SK-N-SH (cell line): ENCODE data around the gene RNF175.

Experiments
- CTCF ChIP-seq: fragments of 200-600 bp; sonication (generic); IDR thresholded peaks from 2 replicates; pipeline ENCODE4 v1.6.1; 2017; ENCODE audit warnings: antibody characterized with exemption, mild to moderate bottlenecking, moderate library complexity
- EP300 ChIP-seq, 2 experiments: IDR thresholded peaks; 2 replicates each; pipeline versions ENCODE4 v1.4.0 to v1.6.1; 2012; ENCODE audit warnings: borderline replicate concordance in 1 of 2, low read depth in 1 of 2, low read length in 1 of 2
- FOSL2 ChIP-seq: IDR thresholded peaks from 2 replicates; pipeline ENCODE4 v1.4.0; 2012; ENCODE audit warnings: low read depth, mild to moderate bottlenecking, moderate library complexity, borderline replicate concordance
- FOXM1 ChIP-seq: IDR thresholded peaks from 2 replicates; pipeline ENCODE4 v1.4.0; 2012; ENCODE audit warnings: low read depth, mild to moderate bottlenecking
- GATA2 ChIP-seq: sonication (generic); formaldehyde crosslinking; IDR thresholded peaks from 2 replicates; pipeline ENCODE4 v1.5.0; 2020; ENCODE audit warnings: mild to moderate bottlenecking, missing genetic modification reagents
- MXI1 ChIP-seq: IDR thresholded peaks from 2 replicates; pipeline ENCODE4 v1.6.1; 2012; ENCODE audit warnings: mild to moderate bottlenecking, low read depth, low read length, improper control_type of control experiment
- NFIC ChIP-seq: IDR thresholded peaks from 2 replicates; pipeline ENCODE4 v1.4.0; 2012; ENCODE audit warnings: borderline replicate concordance
- POLR2AphosphoS5 ChIP-seq: IDR thresholded peaks from 2 replicates; pipeline ENCODE4 v1.6.1; 2012; ENCODE audit warnings: low read depth, low read length
- SIN3A ChIP-seq: IDR thresholded peaks from 2 replicates; pipeline ENCODE4 v1.6.1; 2012; ENCODE audit warnings: low read depth, mild to moderate bottlenecking, low read length, moderate library complexity, borderline replicate concordance
- SMC3 ChIP-seq: IDR thresholded peaks from 2 replicates; pipeline ENCODE4 v1.6.1; 2012; ENCODE audit warnings: low read depth, low read length, improper control_type of control experiment
- TEAD4 ChIP-seq: IDR thresholded peaks from 2 replicates; pipeline ENCODE4 v1.4.0; 2012; ENCODE audit warnings: mild to moderate bottlenecking, borderline replicate concordance; ENCODE audit not compliant: insufficient read depth

GRCh38 chr4:153725136-153725830 lies 34.5 kb downstream of the RNF175 start:
- TF ChIP-seq TEAD4 (no peak), MXI1 (no peak), CTCF (no peak), SMC3 (no peak), FOXM1 (no peak), SIN3A (no peak), FOSL2 (no peak), POLR2AphosphoS5 (no peak), NFIC (no peak), EP300 (IDR thresholded peaks at IDR 0.05; ENCODE audit: borderline replicate concordance in 1 of 2, low read depth in 1 of 2, low read length in 1 of 2) (no peak), GATA2 (CRISPR knock-in tag) (no peak)
